ENCODE data around the gene RETREG3.

DNA sequence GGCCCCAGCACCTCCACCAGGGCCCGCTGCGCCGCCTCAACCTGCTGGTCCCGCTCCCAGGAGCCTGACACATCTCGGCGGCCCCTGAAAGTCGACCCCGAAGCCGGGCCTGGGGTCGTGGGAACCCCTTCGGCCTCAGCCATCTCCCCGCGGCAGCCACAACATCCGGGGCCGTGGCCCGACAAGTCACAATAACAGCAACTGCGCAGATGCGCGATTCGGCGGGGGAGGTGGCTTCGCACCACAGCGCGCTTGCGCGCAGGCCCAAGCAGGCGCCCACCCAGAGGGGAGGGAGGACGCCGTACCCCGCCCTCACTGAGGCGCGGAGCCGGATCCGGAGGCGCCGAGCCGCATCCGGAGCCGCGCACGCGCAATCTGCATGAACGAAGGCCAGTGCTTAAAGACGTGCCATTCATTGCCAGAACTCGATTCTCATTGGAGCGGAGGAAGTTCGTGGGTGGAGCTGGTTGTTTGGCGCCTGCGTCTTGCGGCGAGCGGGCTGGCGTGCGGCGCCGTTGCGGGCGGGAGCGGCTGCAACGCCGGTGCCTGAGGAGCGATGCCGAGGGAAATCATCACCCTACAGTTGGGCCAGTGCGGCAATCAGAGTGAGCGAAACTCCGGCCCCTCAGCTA is at the start of gene RETREG3, which contains the start of gene TUBG1:
- no peak for TF ChIP-seq GATA2 (IDR thresholded peaks at IDR 0.05; ENCODE audit: low read depth, low read length)
- TF ChIP-seq GATA3 (IDR thresholded peaks at IDR 0.05; ENCODE audit: low read depth, low read length), result no peak

All from SH-SY5Y (cell line).